Ovary (tissue), 9 donors: ENCODE data around the gene KCNA5. TPM values are rescaled to one million over a fixed set of nuclear protein-coding genes. Genes with fewer than 3 reads are reported as not detected.

ENCODE experiments used
- DNase-seq, 5 donors: peaks; one replicate each; pipeline ENCODE4 v3.0.0-alpha.2; 2019 to 2020
- H3K27ac ChIP-seq, 2 donors: fragments of 200-600 bp; one replicate each; pipeline versions ENCODE4 v1.5.1 to v1.8.0; 2019 to 2022
- H3K27me3 ChIP-seq: fragments of 200-600 bp; one replicate; pipeline ENCODE4 v1.8.0; 2022
- H3K36me3 ChIP-seq: fragments of 200-600 bp; sonication (generic); one replicate; pipeline ENCODE4 v1.5.1; 2019
- H3K4me1 ChIP-seq: one replicate; pipeline ENCODE4 v1.8.1; 2013; ENCODE audit warnings: mild to moderate bottlenecking, moderate library complexity; ENCODE audit not compliant: insufficient read depth
- H3K4me3 ChIP-seq: fragments of 200-600 bp; sonication (generic); one replicate; pipeline ENCODE4 v1.5.1; 2017
- H3K9me3 ChIP-seq, 2 donors: fragments of 200-600 bp in 1 of 2; sonication (generic) in 1 of 2; one replicate each; pipeline versions ENCODE4 v1.5.1 to v1.8.1; 2013 to 2019; ENCODE audit warnings: mild to moderate bottlenecking in 1 of 2, moderate library complexity in 1 of 2
- CTCF ChIP-seq, 3 donors: fragments of 450-650 bp in 2 of 3; fragments of 200-600 bp in 1 of 3; IDR thresholded peaks; one replicate each; pipeline versions ENCODE4 v1.5.1 to v1.8.0; 2016 to 2022; ENCODE audit warnings: antibody characterized with exemption in 3 of 3, mild to moderate bottlenecking in 1 of 3
- EP300 ChIP-seq: sonication (generic); formaldehyde crosslinking; IDR thresholded peaks from one replicate; pipeline ENCODE4 v1.6.1; 2017; ENCODE audit warnings: antibody characterized with exemption
- POLR2A ChIP-seq: fragments of 450-650 bp; IDR thresholded peaks from one replicate; pipeline ENCODE4 v1.6.1; 2017; ENCODE audit warnings: antibody characterized with exemption, mild to moderate bottlenecking, moderate library complexity
- WGBS, 3 donors: extraction: QIAGEN DNeasy Blood & Tissue Kit in 1 of 3; methylation state at CpG; one replicate each; pipeline versions ENCODE4 v1.1.5 to v1.1.7; 2013 to 2017; 5-methylcytosine and 5-hydroxymethylcytosine counted together
- intact Hi-C, 4 donors: fragments of 100-400 bp; cut with DNase I; formaldehyde crosslinking; loops; one replicate each; pipeline versions ENCODE4 v1.11.0 to v1.15.1; 2022 to 2023
- polyA plus RNA-seq, 2 donors: library from polyadenylated mRNA; stranded (reverse); fragments of 200-250 nt in 1 of 2; fragments of 350-450 nt in 1 of 2; fragmentation: Illumina TruSeq in 1 of 2; extraction: RNeasy Lipid Tissue Mini Kit (QIAGEN cat#74804) in 1 of 2; gene quantifications; one replicate each; pipeline ENCODE4 v1.2.3, GENCODE V29; 2013 to 2014
- total RNA-seq, 7 donors: library from RNA; depleted of rRNA in 2 of 7; stranded (reverse); fragments of >200 nt in 2 of 7; fragmentation: NEBNext Ultra II Directional in 3 of 7; extraction: Animal tissue kit (Norgen Biotek cat#: 25700) in 3 of 7; gene quantifications; one replicate each; pipeline versions ENCODE4 v1.1.0 to v1.2.4, GENCODE V29; 2016 to 2023
- donor health status: DM: no; HTN: no; CAD: no; lungs with moderate emphysema.
- donor health status: DM: no; HTN: no; CAD: no.
- donor health status: Bipolar disorder and iron deficiency.
- donor health status: DM: yes; HTN: yes; CAD: no.
- donor health status: DM: no; HTN: no; CAD: no.
- donor health status: DM: yes; HTN: yes; CAD: no.

The KCNA5 gene
- total and polyA plus RNA-seq, 9 donors, result 0.34 to 3.5 (median 0.74) TPM

GRCh38 chr12:5027046-5027821 lies 16.4 kb upstream of the KCNA5 start:
- intact Hi-C loops, result no loop called here
- TF ChIP-seq CTCF (IDR thresholded peaks at IDR 0.05) (no peak), EP300 (no peak), POLR2A (no peak)
- H3K27me3 ChIP-seq, result no peaks in the 10 kb centered on the region
- no peak overlapping the region for H3K27ac ChIP-seq
- no peaks in the 10 kb centered on the region for H3K36me3 ChIP-seq
- 38 to 44% (median 38%) methylated on average over 4 of the region's 4 CpGs for WGBS, 3 donors
- H3K4me1 ChIP-seq, result no peaks in the 10 kb centered on the region
- H3K9me3 ChIP-seq, result no peaks in the 10 kb centered on the region
- no peak for DNase-seq
- no peak overlapping the region for H3K4me3 ChIP-seq

GRCh38 chr12:5030066-5030465 lies 13.6 kb upstream of the KCNA5 start:
- H3K4me3 ChIP-seq, result no peak overlapping the region
- no peak for DNase-seq
- no peaks in the 10 kb centered on the region for H3K36me3 ChIP-seq
- no peaks in the 10 kb centered on the region for H3K9me3 ChIP-seq
- intact Hi-C loops, result no loop called here
- TF ChIP-seq POLR2A, result no peak
- no peak for TF ChIP-seq CTCF (IDR thresholded peaks at IDR 0.05)
- TF ChIP-seq EP300, result no peak
- no peaks in the 10 kb centered on the region for H3K27me3 ChIP-seq
- H3K4me1 ChIP-seq, result no peaks in the 10 kb centered on the region
- no peak overlapping the region for H3K27ac ChIP-seq

DNA sequence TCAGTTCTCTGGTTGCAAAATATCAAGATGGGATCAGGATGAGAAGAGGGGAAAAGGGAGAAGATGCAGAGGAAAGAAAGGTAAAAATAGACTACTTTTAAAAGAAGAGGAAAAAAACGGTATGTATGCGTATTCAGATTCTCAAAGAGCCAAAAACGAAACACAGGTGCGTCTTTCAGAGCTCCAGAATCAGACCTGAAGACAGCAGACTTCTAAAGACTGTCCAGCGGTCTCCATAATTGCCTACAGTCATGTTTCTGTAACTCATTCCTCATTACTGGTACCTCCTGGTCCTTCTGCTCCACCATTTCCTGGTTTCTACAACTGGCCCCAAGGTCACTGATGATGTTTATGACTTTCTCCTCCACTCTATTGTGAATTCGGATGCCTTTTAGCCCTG lies 12.4 kb upstream of the KCNA5 start:
- Histone ChIP-seq H3K4me1 (no peaks in the 10 kb centered on the region), H3K36me3 (no peaks in the 10 kb centered on the region), H3K27me3 (no peaks in the 10 kb centered on the region), H3K27ac (no peak overlapping the region), H3K9me3 (no peaks in the 10 kb centered on the region), H3K4me3 (no peak overlapping the region)
- TF ChIP-seq CTCF (IDR thresholded peaks at IDR 0.05) (no peak), EP300 (no peak), POLR2A (no peak)
- 80 to 87% (median 84%) methylated on average over 6 of the region's 6 CpGs for WGBS, 3 donors
- intact Hi-C loops, result no loop called here
- no peak for DNase-seq

GRCh38 chr12:5031958-5032357 lies 11.7 kb upstream of the KCNA5 start:
- TF ChIP-seq EP300, result no peak
- TF ChIP-seq CTCF (IDR thresholded peaks at IDR 0.05), result no peak
- TF ChIP-seq POLR2A, result no peak
- Histone ChIP-seq H3K27ac (no peak overlapping the region), H3K27me3 (no peaks in the 10 kb centered on the region), H3K4me1 (no peaks in the 10 kb centered on the region), H3K4me3 (no peak overlapping the region), H3K9me3 (no peaks in the 10 kb centered on the region), H3K36me3 (no peaks in the 10 kb centered on the region)
- intact Hi-C loops, result no loop called here
- 94 to 97% (median 94%) methylated on average over 3 of the region's 3 CpGs for WGBS, 3 donors
- DNase-seq, result no peak
